Measurements from ENCODE around the gene SVOPL.

The SVOPL gene

DNA sequence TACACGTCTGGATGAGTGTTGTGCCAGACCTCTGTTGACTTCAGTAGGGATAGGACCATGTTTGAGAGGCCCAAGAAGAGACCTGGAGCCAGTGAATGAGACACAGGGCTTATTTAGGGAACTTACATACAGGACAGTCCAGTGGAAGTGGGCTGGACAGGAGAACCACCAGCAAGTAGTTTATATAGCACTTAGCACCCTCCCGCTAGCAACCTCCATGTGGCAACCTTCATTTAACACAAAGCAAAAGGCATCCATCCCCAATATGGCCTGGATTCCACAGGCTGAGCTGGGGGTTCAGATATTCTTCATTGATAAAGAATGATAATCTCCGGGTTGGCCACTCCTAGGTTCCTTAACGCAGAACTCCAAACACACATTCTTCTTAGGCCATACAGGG, 147.4 kb downstream of the SVOPL start:
- DNase-seq, result no peak

DNA sequence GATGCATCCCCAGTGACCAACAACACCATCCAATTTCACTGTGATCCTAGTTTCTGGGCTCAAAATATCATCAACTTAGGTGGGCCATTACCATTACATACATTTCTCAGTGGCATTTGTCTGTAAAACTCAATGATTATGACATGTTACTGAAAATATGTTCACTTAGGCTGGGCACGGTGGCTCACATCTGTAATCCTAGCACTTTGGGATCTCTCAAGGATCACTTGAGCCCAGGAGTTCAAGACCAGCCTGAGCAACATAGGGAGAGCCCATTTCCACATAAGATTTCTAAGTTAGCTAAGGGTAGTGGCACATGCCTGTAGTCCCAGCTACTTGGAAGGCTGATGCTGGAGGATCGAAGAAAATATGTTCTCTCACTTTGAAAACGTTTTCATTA, 150.1 kb downstream of the SVOPL start:
- DNase-seq, result no peak

DNA sequence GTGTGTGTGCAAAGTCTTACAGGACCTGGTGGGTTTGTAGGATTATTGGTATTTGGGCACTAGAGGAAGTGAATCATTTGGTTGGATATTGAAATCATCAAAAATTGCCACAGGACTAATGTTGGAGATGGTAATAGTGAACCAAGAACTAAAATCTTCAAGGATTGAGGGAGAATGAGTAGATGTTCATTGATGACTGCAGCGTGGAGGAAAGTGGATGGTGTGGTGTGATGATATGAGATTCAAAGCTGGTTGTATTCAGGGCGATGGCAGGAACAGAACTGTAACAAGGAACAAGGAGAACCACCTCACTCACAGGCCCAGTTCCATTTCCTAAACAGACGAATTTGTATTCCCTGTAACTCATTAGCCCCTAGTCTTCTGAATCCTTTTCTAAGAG, 150.8 kb downstream of the SVOPL start:
- DNase-seq, result no peak

DNA sequence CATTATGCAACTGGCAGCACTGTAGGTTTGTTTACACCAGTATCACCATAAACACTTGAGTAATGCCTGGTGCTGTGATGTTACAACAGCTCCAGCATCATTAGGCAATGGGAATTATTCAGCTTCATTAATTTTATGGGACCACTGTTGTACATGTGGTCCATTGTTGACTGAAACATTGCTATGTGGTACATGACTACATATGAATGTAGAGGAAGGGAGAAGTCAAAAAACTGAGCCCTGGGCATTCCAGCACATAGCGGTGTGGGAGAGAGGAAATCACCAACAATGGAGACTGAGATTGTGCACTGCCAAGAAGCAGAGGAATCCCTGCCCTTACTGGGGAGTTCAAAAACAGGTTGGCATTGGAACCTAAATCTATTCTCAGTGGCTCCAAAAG, 152.1 kb downstream of the SVOPL start:
- DNase-seq, result no peak

- DNase-seq, result no peak
Observed at GRCh38 chr7:138546829-138547228, 154.3 kb downstream of the SVOPL start.

GRCh38 chr7:138546064-138546619, 155.0 kb downstream of the SVOPL start:
- no peak for DNase-seq

- no peak for DNase-seq
Observed at GRCh38 chr7:138545123-138545522, 156.0 kb downstream of the SVOPL start.

Measured in activated CD8-positive, alpha-beta memory T cell treated with anti-CD3 and anti-CD28 coated beads, Interleukin-2, amount 50 U/mL, for 48 hours (primary cell).